Mesendoderm (in vitro differentiated cells): ENCODE results near the gene NSUN5.
A peak's percentile ranks its signal among the peaks of the same experiment; 100 is the strongest.

Source experiments
- DNase-seq: peaks from one replicate; pipeline ENCODE4 v3.0.0; 2013
- H2AK5ac ChIP-seq: 2 replicates; pipeline ENCODE4 v1.6.1; 2013; ENCODE audit warnings: low read length, inconsistent platforms
- H2BK120ac ChIP-seq: 2 replicates; pipeline ENCODE4 v1.6.1; 2013; ENCODE audit warnings: low read depth, mild to moderate bottlenecking, low read length, moderate library complexity, mixed read lengths
- H2BK15ac ChIP-seq: replicated peaks from 2 replicates; pipeline ENCODE4 v1.6.1; 2013; ENCODE audit warnings: low read depth, mild to moderate bottlenecking, moderate library complexity
- H2BK5ac ChIP-seq: 2 replicates; pipeline ENCODE4 v1.6.1; 2013; ENCODE audit warnings: low read length, inconsistent platforms
- H3K18ac ChIP-seq: 2 replicates; pipeline ENCODE4 v1.6.1; 2013; ENCODE audit warnings: mild to moderate bottlenecking, low read length, mixed read lengths
- H3K23ac ChIP-seq: one replicate; pipeline ENCODE4 v1.6.1; 2013; ENCODE audit warnings: low read length
- H3K27ac ChIP-seq: 2 replicates; pipeline ENCODE4 v1.5.1; 2013; ENCODE audit warnings: low read depth, mild to moderate bottlenecking, inconsistent platforms, low read length, moderate library complexity
- H3K27me3 ChIP-seq: 2 replicates; pipeline ENCODE4 v1.6.1; 2013; ENCODE audit warnings: low read length, control low read depth, mild to moderate bottlenecking, inconsistent platforms; ENCODE audit not compliant: insufficient read depth, poor library complexity
- H3K36me3 ChIP-seq: 2 replicates; pipeline ENCODE4 v1.6.1; 2013; ENCODE audit warnings: low read length, inconsistent platforms; ENCODE audit not compliant: control insufficient read depth, insufficient read depth
- H3K4ac ChIP-seq: one replicate; pipeline ENCODE4 v1.6.1; 2013; ENCODE audit warnings: low read depth, mild to moderate bottlenecking, low read length, moderate library complexity
- H3K4me1 ChIP-seq: 2 replicates; pipeline ENCODE4 v1.6.1; 2013; ENCODE audit warnings: low read depth, low read length, inconsistent platforms; ENCODE audit not compliant: control insufficient read depth
- H3K4me2 ChIP-seq: 2 replicates; pipeline ENCODE4 v1.6.1; 2013; ENCODE audit warnings: low read length
- H3K4me3 ChIP-seq: 2 replicates; pipeline ENCODE4 v1.5.1; 2013; ENCODE audit warnings: mild to moderate bottlenecking, low read length
- H3K56ac ChIP-seq: one replicate; pipeline ENCODE4 v1.6.1; 2013; ENCODE audit warnings: low read length
- H3K79me1 ChIP-seq: 2 replicates; pipeline ENCODE4 v1.6.1; 2013; ENCODE audit warnings: low read length, inconsistent platforms
- H3K79me2 ChIP-seq: 2 replicates; pipeline ENCODE4 v1.6.1; 2013; ENCODE audit warnings: mild to moderate bottlenecking, low read length; ENCODE audit not compliant: control insufficient read depth, insufficient read depth
- H3K9ac ChIP-seq: 2 replicates; pipeline ENCODE4 v1.6.1; 2013; ENCODE audit warnings: low read length, inconsistent platforms
- H4K5ac ChIP-seq: one replicate; pipeline ENCODE4 v1.6.1; 2013; ENCODE audit warnings: low read length
- H4K8ac ChIP-seq: one replicate; pipeline ENCODE4 v1.6.1; 2013; ENCODE audit warnings: low read depth, mild to moderate bottlenecking, control low read depth, low read length, moderate library complexity
- WGBS: extraction: QIAGEN DNeasy Blood & Tissue Kit; methylation state at CpG from one replicate; pipeline ENCODE4 v1.1.7; 2013; ENCODE audit warnings: low lambda C conversion rate, missing lambda C conversion rate; ENCODE audit not compliant: insufficient coverage; ENCODE audit errors: extremely low coverage; 5-methylcytosine and 5-hydroxymethylcytosine counted together

The NSUN5 gene

DNA sequence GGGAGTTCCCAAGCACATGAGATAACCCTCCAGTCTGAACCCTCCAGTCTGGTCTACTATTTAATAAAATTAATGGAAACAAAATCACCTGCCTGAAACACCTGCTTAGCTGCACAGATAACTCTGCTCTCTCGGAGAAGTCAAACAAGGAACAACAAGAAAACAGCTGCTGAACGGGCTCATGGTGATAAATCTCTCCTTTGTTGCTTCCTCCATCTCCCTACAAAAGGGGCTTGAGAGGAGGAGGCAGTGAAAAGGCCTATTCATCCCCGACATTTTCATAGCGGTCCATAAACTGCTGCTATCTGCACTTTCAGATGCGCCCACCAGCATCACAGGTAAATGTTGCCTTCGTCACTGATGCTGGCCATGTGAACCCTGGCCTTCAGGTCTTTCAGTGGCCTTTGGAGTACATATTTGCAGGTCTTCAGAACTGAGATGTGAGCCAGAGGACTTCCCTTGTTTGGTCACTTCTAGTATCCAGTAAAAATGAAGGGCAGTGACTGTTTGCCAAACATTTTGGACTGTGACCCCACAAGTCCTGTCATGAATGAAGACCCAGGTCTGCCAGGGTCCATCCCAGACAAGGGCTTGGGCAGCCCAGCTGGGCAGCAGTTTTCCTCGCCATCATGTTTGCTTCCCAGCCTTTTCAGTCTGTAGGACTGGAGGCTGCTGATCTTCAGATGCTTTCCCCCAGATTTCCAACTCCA, 35.2 kb upstream of the NSUN5 start:
- Histone ChIP-seq H2BK120ac (no peak overlapping the region), H3K79me1 (no peaks in the 10 kb centered on the region), H3K79me2 (no peaks in the 10 kb centered on the region), H3K4me1 (peaks cover 2% of the 10 kb centered on the region), H4K5ac (no peak overlapping the region), H3K27me3 (no peaks in the 10 kb centered on the region), H3K56ac (no peak overlapping the region), H3K27ac (no peak overlapping the region), H3K4ac (no peak overlapping the region), H3K18ac (no peak overlapping the region), H3K4me2 (no peak overlapping the region), H2BK5ac (no peak overlapping the region), H3K36me3 (no peaks in the 10 kb centered on the region), H3K9ac (no peak overlapping the region), H2BK15ac (no peak overlapping the region), H2AK5ac (no peak overlapping the region), H3K23ac (no peak overlapping the region), H3K4me3 (no peak overlapping the region), H4K8ac (no peak overlapping the region)
- WGBS, result no CpG with 5 or more reads among the region's 7 CpGs
- no peak for DNase-seq

DNA sequence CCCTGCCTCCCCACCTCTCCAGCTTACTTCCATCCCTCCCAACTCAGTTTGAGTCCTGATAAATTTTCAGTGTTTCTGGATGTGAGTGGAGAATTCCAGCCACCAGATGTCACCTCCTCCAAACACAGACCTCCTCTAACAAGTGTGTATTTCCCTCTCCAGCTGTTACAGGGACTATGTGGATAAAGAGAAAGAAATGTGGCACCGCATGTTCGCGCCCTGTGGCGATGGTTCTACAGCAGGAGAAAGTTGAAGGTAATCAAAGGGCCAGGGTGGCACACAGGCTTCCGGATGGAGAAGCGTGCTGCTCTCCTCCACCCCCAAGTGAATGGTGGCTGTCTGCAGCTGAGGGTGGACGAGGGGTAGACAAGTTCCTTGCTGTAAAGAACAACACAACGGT, 34.0 kb upstream of the NSUN5 start:
- peak; percentile 93 for DNase-seq
- Histone ChIP-seq H3K79me2 (no peaks in the 10 kb centered on the region), H3K18ac (no peak overlapping the region), H3K27me3 (no peaks in the 10 kb centered on the region), H2AK5ac (no peak overlapping the region), H3K56ac (peak overlapping the region; percentile 65), H3K4me1 (peaks cover 2% of the 10 kb centered on the region), H3K4ac (no peak overlapping the region), H3K79me1 (no peaks in the 10 kb centered on the region), H3K9ac (no peak overlapping the region), H4K5ac (no peak overlapping the region), H3K27ac (no peak overlapping the region), H4K8ac (no peak overlapping the region), H3K4me3 (no peak overlapping the region), H3K36me3 (no peaks in the 10 kb centered on the region), H2BK15ac (no peak overlapping the region), H3K4me2 (no peak overlapping the region), H2BK5ac (no peak overlapping the region), H3K23ac (no peak overlapping the region), H2BK120ac (no peak overlapping the region)
- no CpG with 5 or more reads among the region's 8 CpGs for WGBS

DNA sequence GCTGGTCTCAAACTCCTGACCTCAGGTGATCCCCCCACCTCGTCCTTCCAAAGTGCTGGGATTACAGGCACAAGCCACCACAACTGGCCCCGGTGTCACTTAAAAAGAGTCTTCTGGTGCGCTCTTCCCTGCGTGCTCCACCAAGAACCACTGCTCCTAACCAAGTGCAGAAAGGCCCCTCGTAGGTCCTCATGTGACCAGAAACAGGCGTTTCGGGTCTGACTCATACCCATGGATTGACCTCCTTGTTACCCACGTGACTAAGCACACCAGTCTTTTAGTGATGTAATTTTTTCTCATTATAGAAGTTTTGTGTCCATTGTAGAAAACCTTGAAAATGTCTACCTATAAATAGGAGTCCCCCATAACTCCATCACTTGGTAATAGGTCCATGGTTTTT, 33.3 kb upstream of the NSUN5 start:
- no peak overlapping the region for H2BK120ac ChIP-seq
- H3K27me3 ChIP-seq, result no peaks in the 10 kb centered on the region
- DNase-seq, result peak; percentile 66

DNA sequence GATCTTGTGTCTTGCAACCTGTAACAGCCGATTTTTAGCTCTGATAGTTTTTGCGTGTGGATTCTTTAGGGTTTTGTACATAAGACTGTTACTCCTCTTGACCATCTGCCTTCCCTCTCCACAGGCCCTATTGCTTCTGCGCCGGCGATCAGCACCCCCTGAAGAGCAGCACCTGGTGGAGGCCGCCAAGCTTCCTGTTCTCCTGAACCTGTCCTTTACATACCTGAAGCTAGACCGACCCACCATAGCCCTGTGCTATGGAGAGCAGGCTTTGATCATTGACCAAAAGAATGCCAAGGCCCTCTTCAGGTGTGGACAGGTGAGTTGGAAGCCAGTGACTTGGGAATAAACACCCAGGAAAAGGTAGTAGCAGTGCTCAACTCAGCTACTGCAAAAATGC, 31.9 kb upstream of the NSUN5 start:
- Histone ChIP-seq H3K4me3 (no peak overlapping the region), H3K18ac (no peak overlapping the region), H3K36me3 (no peaks in the 10 kb centered on the region), H3K4ac (no peak overlapping the region), H2BK120ac (no peak overlapping the region), H3K27ac (no peak overlapping the region), H2BK15ac (no peak overlapping the region), H3K56ac (no peak overlapping the region), H3K4me1 (peaks cover 2% of the 10 kb centered on the region), H3K79me1 (no peaks in the 10 kb centered on the region), H3K79me2 (no peaks in the 10 kb centered on the region), H3K4me2 (no peak overlapping the region), H3K27me3 (no peaks in the 10 kb centered on the region), H2AK5ac (no peak overlapping the region), H2BK5ac (no peak overlapping the region), H3K9ac (no peak overlapping the region), H3K23ac (no peak overlapping the region), H4K8ac (no peak overlapping the region), H4K5ac (no peak overlapping the region)
- no CpG with 5 or more reads among the region's 7 CpGs for whole genome bisulfite sequencing
- peak; percentile 39 for DNase-seq

More for the DNA sequence above, 33.3 kb upstream of the NSUN5 start:
- H4K5ac ChIP-seq, result no peak overlapping the region
- H2BK5ac ChIP-seq, result no peak overlapping the region
- no peaks in the 10 kb centered on the region for H3K79me1 ChIP-seq
- no peak overlapping the region for H2BK15ac ChIP-seq
- H3K79me2 ChIP-seq, result no peaks in the 10 kb centered on the region
- no peak overlapping the region for H3K18ac ChIP-seq
- H3K4me3 ChIP-seq, result no peak overlapping the region
- H4K8ac ChIP-seq, result no peak overlapping the region
- no peak overlapping the region for H3K4me2 ChIP-seq
- whole genome bisulfite sequencing, result no CpG with 5 or more reads among the region's 8 CpGs
- no peak overlapping the region for H3K56ac ChIP-seq
- H3K23ac ChIP-seq, result no peak overlapping the region
- peaks cover 2% of the 10 kb centered on the region for H3K4me1 ChIP-seq
- no peak overlapping the region for H2AK5ac ChIP-seq
- H3K9ac ChIP-seq, result no peak overlapping the region
- H3K36me3 ChIP-seq, result no peaks in the 10 kb centered on the region
- no peak overlapping the region for H3K4ac ChIP-seq
- H3K27ac ChIP-seq, result no peak overlapping the region

DNA sequence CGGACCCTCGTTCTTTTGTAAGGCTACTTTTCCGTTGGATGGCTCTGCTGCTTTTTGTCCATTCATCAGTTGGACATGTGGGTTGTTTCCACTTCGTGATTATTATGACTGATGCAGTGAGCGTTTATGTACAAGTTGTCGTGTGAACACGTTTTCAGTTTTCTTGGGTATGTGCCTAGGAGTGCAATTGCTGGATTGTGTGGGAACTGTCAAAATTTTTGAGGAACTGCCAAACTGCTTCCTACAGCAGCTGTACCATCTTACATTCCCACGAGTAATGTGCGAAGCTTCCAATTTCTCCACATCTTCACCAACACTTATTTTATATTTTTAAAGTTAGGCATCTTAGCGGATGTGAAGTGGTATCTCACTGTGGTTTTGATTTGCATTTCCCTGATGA, 29.7 kb upstream of the NSUN5 start:
- Histone ChIP-seq H4K5ac (no peak overlapping the region), H3K36me3 (no peaks in the 10 kb centered on the region), H2AK5ac (no peak overlapping the region), H3K27me3 (no peaks in the 10 kb centered on the region), H3K4me2 (no peak overlapping the region), H2BK5ac (no peak overlapping the region), H3K56ac (no peak overlapping the region), H3K79me1 (no peaks in the 10 kb centered on the region), H3K4me3 (no peak overlapping the region), H2BK120ac (no peak overlapping the region), H3K9ac (no peak overlapping the region), H3K18ac (no peak overlapping the region), H3K27ac (no peak overlapping the region), H3K79me2 (no peaks in the 10 kb centered on the region), H4K8ac (no peak overlapping the region), H3K4me1 (peaks cover 2% of the 10 kb centered on the region), H3K4ac (no peak overlapping the region), H2BK15ac (no peak overlapping the region), H3K23ac (no peak overlapping the region)
- WGBS, result no CpG with 5 or more reads among the region's 10 CpGs
- no peak for DNase-seq

DNA sequence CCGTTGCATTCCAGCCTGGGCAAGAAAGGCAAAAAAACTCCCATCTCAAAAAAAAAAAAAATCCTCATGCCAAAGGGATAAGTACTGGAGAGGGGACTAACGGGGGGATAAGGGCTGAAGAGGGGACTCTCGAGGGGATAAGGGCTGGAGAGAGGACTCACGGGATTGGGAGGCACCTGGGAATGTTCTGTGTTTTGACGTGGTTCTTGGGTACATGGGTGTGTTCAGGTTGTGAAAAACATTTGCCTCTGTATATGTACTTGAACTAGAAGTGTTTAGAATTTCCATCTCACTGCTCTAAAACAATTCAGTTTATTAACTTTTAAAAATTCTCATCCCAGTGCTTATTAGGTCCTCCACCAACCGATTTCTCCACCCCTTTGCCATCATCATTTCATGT, 23.8 kb upstream of the NSUN5 start:
- no peaks in the 10 kb centered on the region for H3K79me2 ChIP-seq
- H3K4me2 ChIP-seq, result no peak overlapping the region
- H4K5ac ChIP-seq, result no peak overlapping the region
- H3K4ac ChIP-seq, result no peak overlapping the region
- H2BK120ac ChIP-seq, result no peak overlapping the region
- no peak overlapping the region for H3K9ac ChIP-seq
- WGBS, result no CpG with 5 or more reads among the region's 6 CpGs
- H2AK5ac ChIP-seq, result no peak overlapping the region
- H3K27ac ChIP-seq, result no peak overlapping the region
- no peak overlapping the region for H3K56ac ChIP-seq
- no peak overlapping the region for H2BK5ac ChIP-seq
- H3K4me3 ChIP-seq, result no peak overlapping the region
- H2BK15ac ChIP-seq, result no peak overlapping the region
- H4K8ac ChIP-seq, result no peak overlapping the region
- no peak for DNase-seq
- no peaks in the 10 kb centered on the region for H3K27me3 ChIP-seq
- H3K23ac ChIP-seq, result no peak overlapping the region
- no peaks in the 10 kb centered on the region for H3K36me3 ChIP-seq
- no peaks in the 10 kb centered on the region for H3K4me1 ChIP-seq
- H3K79me1 ChIP-seq, result no peaks in the 10 kb centered on the region
- H3K18ac ChIP-seq, result no peak overlapping the region
